ENCODE measurements around the gene KCNMA1. TPM values are rescaled to one million over a fixed set of nuclear protein-coding genes. Genes with fewer than 3 reads are reported as not detected.

KCNMA1 gene
- total and polyA plus RNA-seq, 4 experiments from 2014 or later = 0.26 TPM; not detected in 3

- peaks cover 0 to 5% (median 0%) of the 10 kb centered on the region in 8 donors for H3K9me3 Mint-ChIP-seq
These were observed 371.4 kb downstream of the KCNMA1 start for GRCh38 chr10:77266242-77266641.

DNA sequence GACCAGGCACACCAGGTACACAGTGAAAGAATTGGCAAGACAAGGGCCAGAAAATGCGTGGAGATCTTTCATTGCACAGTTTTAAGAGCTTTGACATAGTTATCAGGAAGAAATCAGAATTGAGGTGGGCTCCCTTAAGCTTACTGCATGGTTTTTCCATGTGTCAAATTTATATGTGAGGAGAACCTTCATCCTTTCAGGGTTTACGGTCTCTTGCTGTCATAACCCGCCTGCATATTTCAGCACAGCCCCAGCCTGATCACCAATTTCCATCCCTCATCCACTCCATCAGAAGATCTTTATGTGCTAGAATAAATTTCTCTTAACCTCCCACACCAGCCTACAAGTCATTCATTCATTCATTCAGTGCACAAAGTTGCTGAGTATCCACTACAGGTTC is 373.1 kb downstream of the KCNMA1 start:
- intact Hi-C loops (cut with micrococcal nuclease) = no loop called here
- peaks cover 0 to 4% of the 10 kb centered on the region in 2 donors for H3K27me3 Mint-ChIP-seq
- no peak for DNase-seq
- H3K4me3 Mint-ChIP-seq = no peak overlapping the region
- no peak overlapping the region for H3K27ac Mint-ChIP-seq
- ChIA-PET CTCF (ENCODE audit: partially characterized antibody) (no interaction called here), POLR2A (ENCODE audit: partially characterized antibody) (no interaction called here)
- H3K9me3 Mint-ChIP-seq = peaks cover 0 to 5% (median 0%) of the 10 kb centered on the region in 8 donors
- Histone ChIP-seq H3K4me1 (ENCODE audit: insufficient read depth, low read length) (no peaks in the 10 kb centered on the region), H3K36me3 (ENCODE audit: insufficient read depth, low read length) (no peaks in the 10 kb centered on the region), H3K4me3 (ENCODE audit: low read length in 2 of 2) (no peak overlapping the region), H3K27me3 (ENCODE audit: insufficient read depth, low read length) (no peaks in the 10 kb centered on the region), H3K27ac (ENCODE audit: low read depth, low read length) (no peak overlapping the region), H3K9me3 (ENCODE audit: control insufficient read depth in 1 of 2, low read length in 2 of 2) (no peaks in the 10 kb centered on the region)
- H3K4me1 Mint-ChIP-seq = peaks cover 0 to 12% (median 6%) of the 10 kb centered on the region in 4 donors
- no peaks in the 10 kb centered on the region for H3K36me3 Mint-ChIP-seq

More at GRCh38 chr10:77266242-77266641, 371.4 kb downstream of the KCNMA1 start:
- Histone ChIP-seq H3K4me1 (ENCODE audit: insufficient read depth, low read length) (no peaks in the 10 kb centered on the region), H3K36me3 (ENCODE audit: insufficient read depth, low read length) (no peaks in the 10 kb centered on the region), H3K4me3 (ENCODE audit: low read length in 2 of 2) (no peak overlapping the region), H3K9me3 (ENCODE audit: control insufficient read depth in 1 of 2, low read length in 2 of 2) (no peaks in the 10 kb centered on the region), H3K27ac (ENCODE audit: low read depth, low read length) (no peak overlapping the region), H3K27me3 (ENCODE audit: insufficient read depth, low read length) (no peaks in the 10 kb centered on the region)
- Mint-ChIP-seq H3K36me3 (no peaks in the 10 kb centered on the region), H3K4me1 (peaks cover 0 to 12% (median 6%) of the 10 kb centered on the region in 4 donors), H3K4me3 (no peak overlapping the region), H3K27me3 (peaks cover 0 to 2% of the 10 kb centered on the region in 2 donors), H3K27ac (no peak overlapping the region)
- no peak for DNase-seq
- POLR2A ChIA-PET (ENCODE audit: partially characterized antibody) = no interaction called here
- CTCF ChIA-PET (ENCODE audit: partially characterized antibody) = no interaction called here
- intact Hi-C loops (cut with micrococcal nuclease) = no loop called here

GRCh38 chr10:77264107-77264506 is 373.5 kb downstream of the KCNMA1 start:
- Mint-ChIP-seq H3K9me3 (peaks cover 0 to 5% (median 0%) of the 10 kb centered on the region in 8 donors), H3K4me1 (peaks cover 0 to 12% (median 6%) of the 10 kb centered on the region in 4 donors), H3K36me3 (no peaks in the 10 kb centered on the region), H3K27ac (no peak overlapping the region), H3K27me3 (peaks cover 0 to 4% of the 10 kb centered on the region in 2 donors), H3K4me3 (no peak overlapping the region)
- H3K9me3 ChIP-seq (ENCODE audit: control insufficient read depth in 1 of 2, low read length in 2 of 2) = no peaks in the 10 kb centered on the region
- no peaks in the 10 kb centered on the region for H3K36me3 ChIP-seq (ENCODE audit: insufficient read depth, low read length)
- H3K27ac ChIP-seq (ENCODE audit: low read depth, low read length) = no peak overlapping the region
- intact Hi-C loops (cut with micrococcal nuclease) = no loop called here
- H3K4me1 ChIP-seq (ENCODE audit: insufficient read depth, low read length) = no peaks in the 10 kb centered on the region
- CTCF ChIA-PET (ENCODE audit: partially characterized antibody) = no interaction called here
- POLR2A ChIA-PET (ENCODE audit: partially characterized antibody) = no interaction called here
- DNase-seq = no peak
- no peak overlapping the region for H3K4me3 ChIP-seq (ENCODE audit: low read length in 2 of 2)
- H3K27me3 ChIP-seq (ENCODE audit: insufficient read depth, low read length) = no peaks in the 10 kb centered on the region

GRCh38 chr10:77263700-77264099 is 373.9 kb downstream of the KCNMA1 start:
- Histone ChIP-seq H3K27me3 (ENCODE audit: insufficient read depth, low read length) (no peaks in the 10 kb centered on the region), H3K4me3 (ENCODE audit: low read length in 2 of 2) (no peak overlapping the region), H3K9me3 (ENCODE audit: control insufficient read depth in 1 of 2, low read length in 2 of 2) (no peaks in the 10 kb centered on the region), H3K27ac (ENCODE audit: low read depth, low read length) (no peak overlapping the region), H3K36me3 (ENCODE audit: insufficient read depth, low read length) (no peaks in the 10 kb centered on the region), H3K4me1 (ENCODE audit: insufficient read depth, low read length) (no peaks in the 10 kb centered on the region)
- no peak overlapping the region for H3K4me3 Mint-ChIP-seq
- intact Hi-C loops (cut with micrococcal nuclease) = no loop called here
- peaks cover 0 to 4% of the 10 kb centered on the region in 2 donors for H3K27me3 Mint-ChIP-seq
- POLR2A ChIA-PET (ENCODE audit: partially characterized antibody) = no interaction called here
- CTCF ChIA-PET (ENCODE audit: partially characterized antibody) = no interaction called here
- H3K9me3 Mint-ChIP-seq = peaks cover 0 to 5% (median under 1%) of the 10 kb centered on the region in 8 donors
- H3K4me1 Mint-ChIP-seq = peaks cover 0 to 12% (median 6%) of the 10 kb centered on the region in 4 donors
- H3K36me3 Mint-ChIP-seq = no peaks in the 10 kb centered on the region
- no peak for DNase-seq
- H3K27ac Mint-ChIP-seq = no peak overlapping the region

- no peaks in the 10 kb centered on the region for H3K36me3 ChIP-seq (ENCODE audit: insufficient read depth, low read length)
- intact Hi-C loops (cut with micrococcal nuclease) = no loop called here
- Mint-ChIP-seq H3K27me3 (peaks cover 0 to 4% of the 10 kb centered on the region in 2 donors), H3K4me3 (no peak overlapping the region), H3K9me3 (peaks cover 0 to 4% (median 2%) of the 10 kb centered on the region in 8 donors), H3K4me1 (peaks cover 0 to 12% (median 6%) of the 10 kb centered on the region in 4 donors), H3K36me3 (no peaks in the 10 kb centered on the region), H3K27ac (no peak overlapping the region)
- H3K4me1 ChIP-seq (ENCODE audit: insufficient read depth, low read length) = no peaks in the 10 kb centered on the region
- no peak for DNase-seq
- no peaks in the 10 kb centered on the region for H3K9me3 ChIP-seq (ENCODE audit: control insufficient read depth in 1 of 2, low read length in 2 of 2)
- H3K27me3 ChIP-seq (ENCODE audit: insufficient read depth, low read length) = no peaks in the 10 kb centered on the region
- ChIA-PET POLR2A (ENCODE audit: partially characterized antibody) (no interaction called here), CTCF (ENCODE audit: partially characterized antibody) (no interaction called here)
- H3K27ac ChIP-seq (ENCODE audit: low read depth, low read length) = no peak overlapping the region
- H3K4me3 ChIP-seq (ENCODE audit: low read length in 2 of 2) = no peak overlapping the region
These were observed 376.5 kb downstream of the KCNMA1 start for GRCh38 chr10:77261146-77261545.

- Mint-ChIP-seq H3K4me1 (peaks cover 0 to 6% (median 3%) of the 10 kb centered on the region in 4 donors), H3K27me3 (peaks cover 0 to 2% of the 10 kb centered on the region in 2 donors), H3K36me3 (no peaks in the 10 kb centered on the region), H3K9me3 (peaks cover 0 to 7% (median 2%) of the 10 kb centered on the region in 8 donors), H3K27ac (peak overlapping the region in 1 of 7 donors; percentile 49), H3K4me3 (no peak overlapping the region)
- ChIA-PET POLR2A (ENCODE audit: partially characterized antibody) (no interaction called here), CTCF (ENCODE audit: partially characterized antibody) (no interaction called here)
- Histone ChIP-seq H3K36me3 (ENCODE audit: insufficient read depth, low read length) (no peaks in the 10 kb centered on the region), H3K27me3 (ENCODE audit: insufficient read depth, low read length) (no peaks in the 10 kb centered on the region), H3K9me3 (ENCODE audit: control insufficient read depth in 1 of 2, low read length in 2 of 2) (no peaks in the 10 kb centered on the region), H3K4me3 (ENCODE audit: low read length in 2 of 2) (no peak overlapping the region), H3K27ac (ENCODE audit: low read depth, low read length) (no peak overlapping the region), H3K4me1 (ENCODE audit: insufficient read depth, low read length) (no peaks in the 10 kb centered on the region)
- intact Hi-C loops (cut with micrococcal nuclease) = no loop called here
- no peak for DNase-seq
These were observed 378.3 kb downstream of the KCNMA1 start for GRCh38 chr10:77259171-77259874.

DNA sequence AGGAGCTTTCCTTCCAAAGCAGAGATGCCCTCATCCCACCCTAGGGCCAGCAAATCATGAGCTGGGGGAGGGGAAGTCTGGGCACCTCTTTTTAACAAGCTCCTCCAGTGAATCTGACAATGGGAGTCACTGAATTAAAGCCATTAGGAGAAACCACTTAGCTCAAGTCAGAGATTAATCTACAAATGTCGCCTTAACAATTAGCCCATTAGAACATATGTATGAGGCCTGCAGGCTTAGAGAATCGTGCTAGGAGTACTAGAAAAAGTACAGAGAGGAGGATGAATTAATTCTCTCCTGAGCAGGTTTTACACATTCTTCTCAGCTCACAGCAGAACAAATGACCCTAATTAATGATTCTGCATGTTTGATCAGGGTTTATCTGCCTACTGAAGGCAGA is 381.3 kb downstream of the KCNMA1 start:
- peaks cover 0 to 2% of the 10 kb centered on the region in 2 donors for H3K27me3 Mint-ChIP-seq
- no peaks in the 10 kb centered on the region for H3K9me3 ChIP-seq (ENCODE audit: control insufficient read depth in 1 of 2, low read length in 2 of 2)
- no peaks in the 10 kb centered on the region for H3K27me3 ChIP-seq (ENCODE audit: insufficient read depth, low read length)
- no peak overlapping the region for H3K4me3 ChIP-seq (ENCODE audit: low read length in 2 of 2)
- no peaks in the 10 kb centered on the region for H3K36me3 Mint-ChIP-seq
- no peaks in the 10 kb centered on the region for H3K4me1 Mint-ChIP-seq
- intact Hi-C loops (cut with micrococcal nuclease) = no loop called here
- ChIA-PET CTCF (ENCODE audit: partially characterized antibody) (no interaction called here), POLR2A (ENCODE audit: partially characterized antibody) (no interaction called here)
- no peak for DNase-seq
- H3K4me3 Mint-ChIP-seq = no peak overlapping the region
- no peak overlapping the region for H3K27ac ChIP-seq (ENCODE audit: low read depth, low read length)
- H3K9me3 Mint-ChIP-seq = peaks cover 0 to 7% (median 2%) of the 10 kb centered on the region in 8 donors
- no peak overlapping the region for H3K27ac Mint-ChIP-seq
- no peaks in the 10 kb centered on the region for H3K36me3 ChIP-seq (ENCODE audit: insufficient read depth, low read length)
- no peaks in the 10 kb centered on the region for H3K4me1 ChIP-seq (ENCODE audit: insufficient read depth, low read length)

Data from CD4-positive, alpha-beta memory T cell (primary cell).